ENCODE results near the gene GAS7.

Gene GAS7

GRCh38 chr17:10147761-10148415, 50.5 kb downstream of the GAS7 start:
- POLR2A ChIA-PET = interaction anchor here (1.6 kb wide), 1 partner anchor 34 kb away, joined by 3 read pairs; no protein-coding TSS in a partner anchor
- no peak for DNase-seq (ENCODE audit: extremely low spot score)
- CTCF ChIA-PET = no interaction called here
- TF ChIP-seq BHLHE40 (IDR thresholded peaks at IDR 0.05; ENCODE audit: borderline replicate concordance) (no peak), FOXA1 (IDR thresholded peaks at IDR 0.05) (no peak), L3MBTL2 (conservative IDR thresholded peaks at IDR 0.05) (no peak), NFRKB (IDR thresholded peaks at IDR 0.05) (no peak), LEF1 (IDR thresholded peaks at IDR 0.05; ENCODE audit: borderline replicate concordance) (no peak), ELF4 (IDR thresholded peaks at IDR 0.05) (no peak), CTBP1 (IDR thresholded peaks at IDR 0.05; ENCODE audit: borderline replicate concordance) (no peak), TARDBP (IDR thresholded peaks at IDR 0.05) (no peak), SUZ12 (IDR thresholded peaks at IDR 0.05) (no peak), FOXK2 (IDR thresholded peaks at IDR 0.05) (no peak), FOXM1 (IDR thresholded peaks at IDR 0.05; ENCODE audit: borderline replicate concordance) (no peak), SP1 (IDR thresholded peaks at IDR 0.05) (no peak)

- TF ChIP-seq PKNOX1 (IDR thresholded peaks at IDR 0.05) = no peak
- no peak for TF ChIP-seq CTBP1 (IDR thresholded peaks at IDR 0.05; ENCODE audit: borderline replicate concordance)
- TF ChIP-seq SUZ12 (IDR thresholded peaks at IDR 0.05) = no peak
- no peak for TF ChIP-seq SP1 (IDR thresholded peaks at IDR 0.05)
- no peak for TF ChIP-seq FOXM1 (IDR thresholded peaks at IDR 0.05; ENCODE audit: borderline replicate concordance)
- no peak for TF ChIP-seq ARNT (IDR thresholded peaks at IDR 0.05)
- TF ChIP-seq NFRKB (IDR thresholded peaks at IDR 0.05) = no peak
- no peak for TF ChIP-seq TARDBP (IDR thresholded peaks at IDR 0.05)
- TF ChIP-seq ZNF384 (IDR thresholded peaks at IDR 0.05) = no peak
- no peak for TF ChIP-seq FOXA1 (IDR thresholded peaks at IDR 0.05)
- TF ChIP-seq FOXK2 (IDR thresholded peaks at IDR 0.05) = no peak
- TF ChIP-seq LEF1 (IDR thresholded peaks at IDR 0.05; ENCODE audit: borderline replicate concordance) = no peak
- TF ChIP-seq BHLHE40 (IDR thresholded peaks at IDR 0.05; ENCODE audit: borderline replicate concordance) = no peak
- no peak for TF ChIP-seq L3MBTL2 (conservative IDR thresholded peaks at IDR 0.05)
- DNase-seq (ENCODE audit: extremely low spot score) = no peak
- ChIA-PET POLR2A (interaction anchor here (1.6 kb wide), 1 partner anchor 33 kb away, joined by 3 read pairs; no protein-coding TSS in a partner anchor), CTCF (no interaction called here)
These were observed 51.4 kb downstream of the GAS7 start for GRCh38 chr17:10147040-10147439.

GRCh38 chr17:10144982-10145381, 53.4 kb downstream of the GAS7 start:
- TF ChIP-seq FOXM1 (IDR thresholded peaks at IDR 0.05; ENCODE audit: borderline replicate concordance) = no peak
- no peak for TF ChIP-seq L3MBTL2 (conservative IDR thresholded peaks at IDR 0.05)
- TF ChIP-seq FOXA1 (IDR thresholded peaks at IDR 0.05) = no peak
- no peak for TF ChIP-seq SUZ12 (IDR thresholded peaks at IDR 0.05)
- TF ChIP-seq HDGF (IDR thresholded peaks at IDR 0.05; ENCODE audit: borderline replicate concordance) = no peak
- TF ChIP-seq NFRKB (IDR thresholded peaks at IDR 0.05) = no peak
- no peak for TF ChIP-seq FOXK2 (IDR thresholded peaks at IDR 0.05)
- TF ChIP-seq ZNF384 (IDR thresholded peaks at IDR 0.05) = no peak
- TF ChIP-seq TARDBP (IDR thresholded peaks at IDR 0.05) = no peak
- CTCF ChIA-PET = no interaction called here
- no peak for DNase-seq (ENCODE audit: extremely low spot score)
- POLR2A ChIA-PET = no interaction called here

- POLR2A ChIA-PET = no interaction called here
- CTCF ChIA-PET = no interaction called here
- TF ChIP-seq FOXA1 (IDR thresholded peaks at IDR 0.05) (no peak), FOXM1 (IDR thresholded peaks at IDR 0.05; ENCODE audit: borderline replicate concordance) (no peak), ARNT (IDR thresholded peaks at IDR 0.05) (no peak), LEF1 (IDR thresholded peaks at IDR 0.05; ENCODE audit: borderline replicate concordance) (no peak), SUZ12 (IDR thresholded peaks at IDR 0.05) (no peak), BHLHE40 (IDR thresholded peaks at IDR 0.05; ENCODE audit: borderline replicate concordance) (no peak), ZNF384 (IDR thresholded peaks at IDR 0.05) (no peak), ELF4 (IDR thresholded peaks at IDR 0.05) (no peak), NFRKB (IDR thresholded peaks at IDR 0.05) (no peak), TARDBP (IDR thresholded peaks at IDR 0.05) (no peak), L3MBTL2 (conservative IDR thresholded peaks at IDR 0.05) (no peak), CTBP1 (IDR thresholded peaks at IDR 0.05; ENCODE audit: borderline replicate concordance) (no peak), SP1 (IDR thresholded peaks at IDR 0.05) (no peak), FOXK2 (IDR thresholded peaks at IDR 0.05) (no peak), PKNOX1 (IDR thresholded peaks at IDR 0.05) (no peak), HDGF (IDR thresholded peaks at IDR 0.05; ENCODE audit: borderline replicate concordance) (no peak)
- DNase-seq (ENCODE audit: extremely low spot score) = no peak
These were observed 54.0 kb downstream of the GAS7 start for GRCh38 chr17:10144456-10144855.

- TF ChIP-seq SUZ12 (IDR thresholded peaks at IDR 0.05) (no peak), FOXK2 (IDR thresholded peaks at IDR 0.05) (no peak), LEF1 (IDR thresholded peaks at IDR 0.05; ENCODE audit: borderline replicate concordance) (no peak), L3MBTL2 (conservative IDR thresholded peaks at IDR 0.05) (no peak), ELF4 (IDR thresholded peaks at IDR 0.05) (no peak), PKNOX1 (IDR thresholded peaks at IDR 0.05) (no peak), SP1 (IDR thresholded peaks at IDR 0.05) (no peak), BHLHE40 (IDR thresholded peaks at IDR 0.05; ENCODE audit: borderline replicate concordance) (no peak), ZNF384 (IDR thresholded peaks at IDR 0.05) (no peak), NFRKB (IDR thresholded peaks at IDR 0.05) (no peak), ARNT (IDR thresholded peaks at IDR 0.05) (no peak), HDGF (IDR thresholded peaks at IDR 0.05; ENCODE audit: borderline replicate concordance) (no peak), FOXM1 (IDR thresholded peaks at IDR 0.05; ENCODE audit: borderline replicate concordance) (no peak)
- ChIA-PET CTCF (no interaction called here), POLR2A (no interaction called here)
- no peak for DNase-seq (ENCODE audit: extremely low spot score)
These were observed 57.0 kb downstream of the GAS7 start for GRCh38 chr17:10141436-10141835.

- ChIA-PET POLR2A (no interaction called here), CTCF (no interaction called here)
- TF ChIP-seq FOXK2 (IDR thresholded peaks at IDR 0.05) = no peak
- DNase-seq (ENCODE audit: extremely low spot score) = no peak
These were observed 58.8 kb downstream of the GAS7 start for GRCh38 chr17:10139577-10139976.
